Thyroid gland (tissue), 4 donors: ENCODE measurements around the gene MEIOB.

Source experiments
- POLR2A ChIP-seq, 2 donors: fragments of 450-650 bp; IDR thresholded peaks; one replicate each; pipeline ENCODE4 v1.6.1; 2017; ENCODE audit warnings: antibody characterized with exemption in 2 of 2, mild to moderate bottlenecking in 2 of 2, moderate library complexity in 1 of 2
- TF ChIP-seq, protein P1 (sequence below), 6 experiments: fragments of 200-600 bp in 3 of 6; fragments of 450-650 bp in 3 of 6; sonication (generic) in 3 of 6; IDR thresholded peaks; one replicate each; pipeline ENCODE4 v1.5.1; 2016 to 2019; ENCODE audit warnings: antibody characterized with exemption in 6 of 6, mild to moderate bottlenecking in 2 of 6, inconsistent platforms in 1 of 6, moderate library complexity in 1 of 6

DNA sequence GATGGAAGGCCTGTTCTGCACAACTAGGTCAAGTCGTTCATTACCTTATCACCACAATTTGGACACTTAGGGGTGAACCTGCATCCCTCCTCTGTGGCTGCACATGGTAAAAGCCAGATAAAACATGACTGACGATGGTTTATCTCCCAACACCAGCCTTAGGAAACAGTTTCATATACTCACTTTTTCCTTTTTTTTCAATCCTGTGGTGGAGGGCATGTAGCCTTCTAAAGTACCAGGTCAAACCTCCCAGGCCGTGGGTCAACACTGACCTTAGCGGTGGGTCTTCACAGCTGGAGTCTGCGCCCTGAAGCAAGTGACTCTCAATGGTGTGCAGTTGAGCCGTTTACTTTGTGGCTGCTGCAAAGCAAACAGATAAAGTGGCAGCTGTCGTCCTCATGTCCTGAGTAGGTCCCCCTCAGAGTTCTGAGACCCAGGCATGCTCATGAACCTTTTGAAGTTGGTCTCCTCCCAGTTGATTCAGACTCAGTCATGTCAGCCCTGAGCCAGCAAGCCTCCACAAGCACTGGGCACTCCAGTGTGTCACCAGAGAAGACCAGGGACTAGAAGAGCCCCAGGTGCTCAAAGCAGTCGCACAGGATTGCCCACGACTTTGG lies 39.0 kb downstream of the MEIOB start:
- TF ChIP-seq, protein P1, sequence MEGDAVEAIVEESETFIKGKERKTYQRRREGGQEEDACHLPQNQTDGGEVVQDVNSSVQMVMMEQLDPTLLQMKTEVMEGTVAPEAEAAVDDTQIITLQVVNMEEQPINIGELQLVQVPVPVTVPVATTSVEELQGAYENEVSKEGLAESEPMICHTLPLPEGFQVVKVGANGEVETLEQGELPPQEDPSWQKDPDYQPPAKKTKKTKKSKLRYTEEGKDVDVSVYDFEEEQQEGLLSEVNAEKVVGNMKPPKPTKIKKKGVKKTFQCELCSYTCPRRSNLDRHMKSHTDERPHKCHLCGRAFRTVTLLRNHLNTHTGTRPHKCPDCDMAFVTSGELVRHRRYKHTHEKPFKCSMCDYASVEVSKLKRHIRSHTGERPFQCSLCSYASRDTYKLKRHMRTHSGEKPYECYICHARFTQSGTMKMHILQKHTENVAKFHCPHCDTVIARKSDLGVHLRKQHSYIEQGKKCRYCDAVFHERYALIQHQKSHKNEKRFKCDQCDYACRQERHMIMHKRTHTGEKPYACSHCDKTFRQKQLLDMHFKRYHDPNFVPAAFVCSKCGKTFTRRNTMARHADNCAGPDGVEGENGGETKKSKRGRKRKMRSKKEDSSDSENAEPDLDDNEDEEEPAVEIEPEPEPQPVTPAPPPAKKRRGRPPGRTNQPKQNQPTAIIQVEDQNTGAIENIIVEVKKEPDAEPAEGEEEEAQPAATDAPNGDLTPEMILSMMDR (IDR thresholded peaks at IDR 0.05) = no peak
- TF ChIP-seq POLR2A (IDR thresholded peaks at IDR 0.05) = no peak
